Erythroblast (primary cell): Measurements from ENCODE around the gene MAP4K1.

Experiments
- GATA1 ChIP-seq: IDR thresholded peaks from 2 replicates; pipeline ENCODE4 v1.6.1; 2011; ENCODE audit warnings: low read depth, mild to moderate bottlenecking, control low read depth, low read length, moderate library complexity
- POLR2A ChIP-seq: IDR thresholded peaks from 2 replicates; pipeline ENCODE4 v1.6.1; 2011; ENCODE audit warnings: mild to moderate bottlenecking, low read length

DNA sequence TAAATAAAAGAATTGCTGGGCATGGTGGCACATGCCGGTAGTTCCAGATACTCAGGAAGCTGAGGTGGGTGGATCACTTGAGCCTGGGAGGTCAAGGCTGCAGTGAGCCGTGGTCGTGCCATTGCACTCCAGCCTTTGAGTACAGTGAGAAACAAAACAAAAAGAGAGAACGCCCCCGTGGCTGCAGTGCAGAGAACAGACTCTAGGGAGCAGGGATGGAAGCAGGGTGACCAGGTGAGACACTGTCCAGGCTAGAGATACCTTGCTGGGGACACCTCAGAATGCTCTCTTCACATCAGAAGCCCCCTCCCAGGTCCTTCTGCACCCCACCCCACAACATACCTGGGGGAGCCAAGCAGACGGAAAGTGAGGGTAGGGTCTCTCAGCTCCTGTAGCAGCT lies 24.8 kb downstream of the MAP4K1 start:
- TF ChIP-seq POLR2A (no peak), GATA1 (no peak)
